Testis (tissue), 3 donors: ENCODE results near the gene MYO18B. TPM values are rescaled to one million over a fixed set of nuclear protein-coding genes. Genes with fewer than 3 reads are reported as not detected.

Experiments used
- DNase-seq: peaks from one replicate; pipeline ENCODE4 v3.0.0-alpha.2; 2019
- H3K27ac ChIP-seq, 2 donors: fragments of 200-600 bp; sonication (generic); one replicate each; pipeline ENCODE4 v1.5.1; 2019
- H3K27me3 ChIP-seq: fragments of 200-600 bp; sonication (generic); one replicate; pipeline ENCODE4 v1.5.1; 2019
- H3K36me3 ChIP-seq: fragments of 200-600 bp; sonication (generic); one replicate; pipeline ENCODE4 v1.5.1; 2017; ENCODE audit warnings: low read depth; ENCODE audit errors: missing control alignments
- H3K4me1 ChIP-seq: fragments of 200-600 bp; sonication (generic); one replicate; pipeline ENCODE4 v1.5.1; 2019
- H3K4me3 ChIP-seq, 2 donors: fragments of 200-600 bp; sonication (generic); one replicate each; pipeline ENCODE4 v1.5.1; 2017 to 2019
- H3K9me3 ChIP-seq: fragments of 200-600 bp; sonication (generic); one replicate; pipeline ENCODE4 v1.5.1; 2017
- POLR2A ChIP-seq: fragments of 450-650 bp; IDR thresholded peaks from one replicate; pipeline ENCODE4 v1.6.1; 2017; ENCODE audit warnings: antibody characterized with exemption, mild to moderate bottlenecking, moderate library complexity
- WGBS, 2 donors: methylation state at CpG; one replicate each; pipeline ENCODE4 v1.1.5; 2018; 5-methylcytosine and 5-hydroxymethylcytosine counted together
- intact Hi-C: fragments of 100-400 bp; cut with DNase I; formaldehyde crosslinking; loops from one replicate; pipeline ENCODE4 v1.15.1; 2023; ENCODE audit warnings: low total_unique reads
- polyA plus RNA-seq: library from polyadenylated mRNA; stranded (reverse); fragments of 350-450 nt; fragmentation: Illumina TruSeq; extraction: RNeasy Lipid Tissue Mini Kit (QIAGEN cat#74804); gene quantifications from one replicate; pipeline ENCODE4 v1.2.3, GENCODE V29; 2014; ENCODE audit warnings: low read depth, low replicate concordance; ENCODE audit not compliant: insufficient read depth
- total RNA-seq, 2 donors: library from RNA; depleted of rRNA; stranded (reverse); fragments of >200 nt; gene quantifications; one replicate each; pipeline ENCODE4 v1.2.3, GENCODE V29; 2016
- TF ChIP-seq, protein P1 (sequence below), 3 experiments: fragments of 450-650 bp in 2 of 3; fragments of 200-600 bp in 1 of 3; sonication (generic) in 1 of 3; IDR thresholded peaks; one replicate each; pipeline ENCODE4 v1.5.1; 2016 to 2019; ENCODE audit warnings: antibody characterized with exemption in 3 of 3, mild to moderate bottlenecking in 2 of 3, moderate library complexity in 1 of 3

MYO18B gene
- total and polyA plus RNA-seq, 3 donors from 2014 or later, result 23.6 to 40.3 (median 28.6) TPM

DNA sequence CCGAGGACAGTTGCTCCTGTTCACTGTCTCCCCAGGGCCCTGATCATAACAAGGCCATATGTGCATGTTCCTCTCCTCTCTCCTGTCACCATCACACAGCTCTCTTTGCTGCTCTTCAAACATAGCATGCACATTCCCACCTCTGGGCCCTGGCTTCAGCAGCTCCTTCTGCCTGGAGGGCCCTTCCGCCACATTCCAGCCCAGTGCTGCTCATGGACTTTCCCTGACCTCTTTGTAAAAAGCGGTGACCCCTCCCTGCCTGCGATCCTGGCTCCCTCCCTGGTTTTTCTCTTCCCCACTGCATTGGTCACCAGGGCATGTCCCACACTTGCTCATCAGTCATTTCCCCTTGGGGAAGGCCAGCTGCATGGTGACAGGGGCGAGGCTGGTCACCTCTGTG, 98.2 kb downstream of the MYO18B start:
- Histone ChIP-seq H3K4me1 (no peaks in the 10 kb centered on the region), H3K4me3 (no peak overlapping the region), H3K27ac (no peak overlapping the region), H3K27me3 (no peaks in the 10 kb centered on the region), H3K9me3 (no peaks in the 10 kb centered on the region), H3K36me3 (no peaks in the 10 kb centered on the region)
- DNase-seq, result no peak
- 66 to 77% methylated on average over 5 of the region's 5 CpGs for WGBS, 2 donors
- no peak for TF ChIP-seq POLR2A
- TF ChIP-seq, protein P1, sequence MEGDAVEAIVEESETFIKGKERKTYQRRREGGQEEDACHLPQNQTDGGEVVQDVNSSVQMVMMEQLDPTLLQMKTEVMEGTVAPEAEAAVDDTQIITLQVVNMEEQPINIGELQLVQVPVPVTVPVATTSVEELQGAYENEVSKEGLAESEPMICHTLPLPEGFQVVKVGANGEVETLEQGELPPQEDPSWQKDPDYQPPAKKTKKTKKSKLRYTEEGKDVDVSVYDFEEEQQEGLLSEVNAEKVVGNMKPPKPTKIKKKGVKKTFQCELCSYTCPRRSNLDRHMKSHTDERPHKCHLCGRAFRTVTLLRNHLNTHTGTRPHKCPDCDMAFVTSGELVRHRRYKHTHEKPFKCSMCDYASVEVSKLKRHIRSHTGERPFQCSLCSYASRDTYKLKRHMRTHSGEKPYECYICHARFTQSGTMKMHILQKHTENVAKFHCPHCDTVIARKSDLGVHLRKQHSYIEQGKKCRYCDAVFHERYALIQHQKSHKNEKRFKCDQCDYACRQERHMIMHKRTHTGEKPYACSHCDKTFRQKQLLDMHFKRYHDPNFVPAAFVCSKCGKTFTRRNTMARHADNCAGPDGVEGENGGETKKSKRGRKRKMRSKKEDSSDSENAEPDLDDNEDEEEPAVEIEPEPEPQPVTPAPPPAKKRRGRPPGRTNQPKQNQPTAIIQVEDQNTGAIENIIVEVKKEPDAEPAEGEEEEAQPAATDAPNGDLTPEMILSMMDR (IDR thresholded peaks at IDR 0.05), result no peak
- intact Hi-C loops, result no loop called here

DNA sequence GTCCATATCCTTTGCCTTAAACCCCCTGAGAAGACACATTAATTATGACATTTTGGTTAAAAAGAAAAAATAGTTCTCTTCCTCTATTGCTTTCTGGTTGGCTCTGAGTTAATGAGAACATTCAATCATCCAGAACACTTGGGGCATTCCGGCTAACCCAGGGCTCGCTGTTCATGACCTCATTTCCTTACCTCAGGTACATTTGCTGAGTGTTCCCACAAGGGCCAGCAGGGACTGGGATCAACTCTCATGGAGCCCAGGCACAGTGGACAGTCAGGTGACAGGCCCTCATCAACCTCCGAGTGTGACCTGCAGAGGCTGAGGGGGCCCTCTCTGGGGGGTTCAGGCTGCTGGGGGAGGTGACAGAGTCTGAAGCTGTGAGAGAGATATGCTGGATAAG, 98.9 kb downstream of the MYO18B start:
- TF ChIP-seq, protein P1 (IDR thresholded peaks at IDR 0.05), result no peak
- TF ChIP-seq POLR2A, result no peak
- no peak overlapping the region for H3K27ac ChIP-seq
- H3K4me3 ChIP-seq, result no peak overlapping the region

DNA sequence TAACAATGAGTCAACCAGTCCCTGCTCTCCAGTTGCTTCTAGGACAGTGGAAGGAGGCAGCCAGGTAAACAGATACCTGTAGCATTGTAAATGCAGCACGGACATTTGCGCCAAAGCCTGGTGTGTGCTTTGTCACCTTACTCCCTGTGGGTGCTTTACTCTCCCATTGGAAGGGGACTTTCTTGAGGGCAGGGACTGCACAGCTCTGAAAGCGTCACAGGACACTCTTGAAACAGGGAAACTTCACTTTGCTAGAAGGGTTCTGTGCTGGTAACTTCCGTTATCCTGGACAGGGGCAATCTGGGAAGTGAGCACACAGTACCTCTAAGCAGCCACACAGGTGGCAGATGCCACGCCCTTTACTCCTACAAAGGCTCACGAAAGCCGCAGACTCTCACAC, 99.8 kb downstream of the MYO18B start:
- TF ChIP-seq, protein P1 (IDR thresholded peaks at IDR 0.05), result no peak
- no peak for TF ChIP-seq POLR2A
- no peak for DNase-seq
- WGBS, 2 donors, result 75 to 76% methylated on average over 7 of the region's 7 CpGs

More for the DNA sequence above, 98.9 kb downstream of the MYO18B start:
- no peak for DNase-seq
- H3K9me3 ChIP-seq, result no peaks in the 10 kb centered on the region
- intact Hi-C loops, result no loop called here
- H3K4me1 ChIP-seq, result no peaks in the 10 kb centered on the region
- no peaks in the 10 kb centered on the region for H3K36me3 ChIP-seq
- 72 to 76% methylated on average over 3 of the region's 3 CpGs for WGBS, 2 donors
- H3K27me3 ChIP-seq, result no peaks in the 10 kb centered on the region

DNA sequence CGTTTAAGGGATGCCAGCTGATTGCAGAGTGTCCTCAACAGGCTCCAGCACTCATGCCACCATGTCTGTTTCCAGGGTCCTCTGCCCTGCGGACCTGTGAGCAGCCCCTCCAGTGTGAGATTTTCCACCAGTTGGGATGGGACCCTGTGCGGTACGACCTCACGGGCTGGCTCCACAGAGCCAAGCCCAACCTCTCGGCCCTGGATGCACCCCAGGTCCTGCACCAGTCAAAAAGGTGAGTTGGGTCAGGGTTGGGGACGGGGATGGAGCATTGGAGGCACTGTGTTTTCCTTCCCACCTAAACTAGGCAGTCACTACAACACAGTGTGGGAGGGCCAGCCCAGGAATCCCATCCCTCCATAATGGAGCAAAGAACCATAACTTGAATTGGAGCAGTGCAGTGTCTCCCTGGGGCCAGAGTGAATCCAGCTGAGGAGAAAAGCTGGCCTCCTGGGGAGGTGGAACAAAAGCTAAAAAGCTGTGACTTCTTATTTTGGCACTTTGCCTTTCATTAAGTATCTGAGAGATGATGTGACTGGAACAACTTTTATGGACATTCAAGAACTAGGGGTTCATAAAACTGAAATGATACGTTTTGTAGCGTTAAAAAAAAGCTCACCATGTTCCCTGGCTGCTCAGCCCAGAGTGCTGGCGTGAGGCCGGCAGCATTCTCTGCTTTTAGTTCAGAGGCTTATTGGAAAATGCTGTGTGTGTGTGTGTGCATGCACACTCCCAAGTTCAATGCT, 101.8 kb downstream of the MYO18B start:
- no peak overlapping the region for H3K4me3 ChIP-seq
- H3K27me3 ChIP-seq, result no peaks in the 10 kb centered on the region
- no peak overlapping the region for H3K27ac ChIP-seq
- H3K36me3 ChIP-seq, result no peaks in the 10 kb centered on the region
- no peaks in the 10 kb centered on the region for H3K9me3 ChIP-seq
- 43 to 73% methylated on average over 11 of the region's 11 CpGs for WGBS, 2 donors
- DNase-seq, result no peak
- TF ChIP-seq, protein P1 (IDR thresholded peaks at IDR 0.05), result no peak
- TF ChIP-seq POLR2A, result no peak
- H3K4me1 ChIP-seq, result no peaks in the 10 kb centered on the region
- intact Hi-C loops, result no loop called here

More for the DNA sequence above, 99.8 kb downstream of the MYO18B start:
- Histone ChIP-seq H3K4me3 (no peak overlapping the region), H3K36me3 (no peaks in the 10 kb centered on the region), H3K4me1 (no peaks in the 10 kb centered on the region), H3K9me3 (no peaks in the 10 kb centered on the region), H3K27ac (no peak overlapping the region), H3K27me3 (no peaks in the 10 kb centered on the region)
- intact Hi-C loops, result no loop called here

DNA sequence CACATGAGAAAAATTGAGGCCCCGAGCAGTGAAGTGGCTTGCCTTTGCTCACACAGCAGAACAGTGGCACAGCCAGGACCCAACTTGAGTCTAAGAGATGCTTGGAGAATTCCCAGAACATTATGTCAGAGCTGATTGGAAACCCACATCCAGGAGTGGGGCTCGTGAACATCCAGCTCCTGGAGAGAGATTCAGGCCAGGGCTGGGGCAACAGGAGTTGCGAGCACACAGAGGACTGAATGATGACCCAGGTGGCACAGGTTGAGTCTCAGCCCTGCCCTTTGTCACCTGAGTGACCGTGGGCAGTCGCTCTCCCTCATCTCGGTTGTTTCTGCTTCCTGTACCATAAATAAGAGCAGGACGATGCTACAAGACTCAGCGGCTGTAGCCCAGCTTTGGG, 102.6 kb downstream of the MYO18B start:
- Histone ChIP-seq H3K4me3 (no peak overlapping the region), H3K27me3 (no peaks in the 10 kb centered on the region), H3K4me1 (no peaks in the 10 kb centered on the region), H3K27ac (no peak overlapping the region), H3K9me3 (no peaks in the 10 kb centered on the region), H3K36me3 (no peaks in the 10 kb centered on the region)
- intact Hi-C loops, result no loop called here
- TF ChIP-seq, protein P1 (IDR thresholded peaks at IDR 0.05), result no peak
- TF ChIP-seq POLR2A, result no peak
- WGBS, 2 donors, result 74 to 86% methylated on average over 8 of the region's 8 CpGs
- no peak for DNase-seq
